HEK293T (cell line): Measurements from ENCODE around the gene UNC79.

ENCODE experiments used
- CTCF ChIA-PET: fragments of 350-600 bp; formaldehyde crosslinking; extraction: SDS; loops from one replicate; lab custom pipeline; 2021; ENCODE audit warnings: antibody characterized with exemption, inconsistent platforms; lab: Yijun Ruan, JAX
- POLR2A ChIA-PET: fragments of 350-600 bp; formaldehyde crosslinking; extraction: SDS; loops from one replicate; lab custom pipeline; 2020; ENCODE audit warnings: antibody characterized with exemption, inconsistent platforms; lab: Yijun Ruan, JAX
- DNase-seq: peaks from one replicate; pipeline ENCODE4 v3.0.0; 2012; ENCODE audit warnings: mixed read lengths; ENCODE audit errors: extremely low spot score
- ARNT ChIP-seq: fragments of 450-650 bp; IDR thresholded peaks from 2 replicates; pipeline ENCODE4 v1.6.1; 2017; ENCODE audit warnings: mild to moderate bottlenecking
- BHLHE40 ChIP-seq: fragments of 450-650 bp; IDR thresholded peaks from 2 replicates; pipeline ENCODE4 v1.6.1; 2016; ENCODE audit warnings: mild to moderate bottlenecking, moderate library complexity, borderline replicate concordance
- CTBP1 ChIP-seq: fragments of 450-650 bp; IDR thresholded peaks from 2 replicates; pipeline ENCODE4 v1.6.1; 2016; ENCODE audit warnings: borderline replicate concordance
- ELF4 ChIP-seq: fragments of 450-650 bp; IDR thresholded peaks from 2 replicates; pipeline ENCODE4 v1.6.1; 2017; ENCODE audit warnings: antibody characterized with exemption
- FOXA1 ChIP-seq: fragments of 450-650 bp; IDR thresholded peaks from 2 replicates; pipeline ENCODE4 v1.6.1; 2016; ENCODE audit warnings: mild to moderate bottlenecking
- FOXK2 ChIP-seq: fragments of 450-650 bp; IDR thresholded peaks from 2 replicates; pipeline ENCODE4 v1.6.1; 2016; ENCODE audit warnings: mild to moderate bottlenecking
- FOXM1 ChIP-seq: fragments of 450-650 bp; IDR thresholded peaks from 2 replicates; pipeline ENCODE4 v1.6.1; 2017; ENCODE audit warnings: mild to moderate bottlenecking, borderline replicate concordance
- HDGF ChIP-seq: fragments of 450-650 bp; IDR thresholded peaks from 2 replicates; pipeline ENCODE4 v1.6.1; 2017; ENCODE audit warnings: antibody characterized with exemption, borderline replicate concordance
- L3MBTL2 ChIP-seq: fragments of 450-650 bp; conservative IDR thresholded peaks from 2 replicates; pipeline ENCODE4 v1.6.1; 2016; ENCODE audit warnings: mild to moderate bottlenecking
- LEF1 ChIP-seq: fragments of 450-650 bp; IDR thresholded peaks from 2 replicates; pipeline ENCODE4 v1.6.1; 2017; ENCODE audit warnings: mild to moderate bottlenecking, borderline replicate concordance
- NFRKB ChIP-seq: fragments of 450-650 bp; IDR thresholded peaks from 2 replicates; pipeline ENCODE4 v1.6.1; 2016; ENCODE audit warnings: mild to moderate bottlenecking, moderate library complexity
- SP1 ChIP-seq: fragments of 450-650 bp; IDR thresholded peaks from 2 replicates; pipeline ENCODE4 v1.6.1; 2017
- SUZ12 ChIP-seq: fragments of 450-650 bp; IDR thresholded peaks from 2 replicates; pipeline ENCODE4 v1.6.1; 2016; ENCODE audit warnings: mild to moderate bottlenecking
- TARDBP ChIP-seq: fragments of 450-650 bp; IDR thresholded peaks from 2 replicates; pipeline ENCODE4 v1.6.1; 2016
- ZNF384 ChIP-seq: fragments of 450-650 bp; IDR thresholded peaks from 2 replicates; pipeline ENCODE4 v1.6.1; 2016
- TF ChIP-seq, protein P1 (sequence below): fragments of 450-650 bp; IDR thresholded peaks from 2 replicates; pipeline ENCODE4 v1.6.1; 2016

Gene UNC79

DNA sequence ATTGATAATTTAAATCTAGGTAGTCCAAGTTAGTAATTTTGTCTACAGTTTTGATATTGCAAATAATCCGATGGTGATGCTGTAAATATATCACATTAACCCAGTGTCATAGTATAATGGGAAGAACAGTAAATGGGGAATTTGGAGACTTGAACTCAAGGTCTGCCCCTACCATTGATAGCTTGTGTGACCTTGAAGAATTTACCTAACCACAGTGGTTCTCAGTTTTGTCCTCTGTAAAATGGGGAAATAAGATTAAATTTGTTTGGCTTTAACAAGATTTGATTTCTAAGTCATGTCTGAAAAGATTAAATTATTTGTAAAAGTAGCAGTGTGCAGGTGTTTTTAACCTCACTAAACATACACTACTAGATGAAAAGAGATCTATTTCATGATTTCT, 100.9 kb downstream of the UNC79 start:
- ChIA-PET POLR2A (no interaction called here), CTCF (no interaction called here)
- DNase-seq: no peak
- no peak for TF ChIP-seq BHLHE40
- no peak for TF ChIP-seq FOXA1
- no peak for TF ChIP-seq ZNF384
- TF ChIP-seq TARDBP: no peak
- TF ChIP-seq NFRKB: no peak
- TF ChIP-seq, protein P1, sequence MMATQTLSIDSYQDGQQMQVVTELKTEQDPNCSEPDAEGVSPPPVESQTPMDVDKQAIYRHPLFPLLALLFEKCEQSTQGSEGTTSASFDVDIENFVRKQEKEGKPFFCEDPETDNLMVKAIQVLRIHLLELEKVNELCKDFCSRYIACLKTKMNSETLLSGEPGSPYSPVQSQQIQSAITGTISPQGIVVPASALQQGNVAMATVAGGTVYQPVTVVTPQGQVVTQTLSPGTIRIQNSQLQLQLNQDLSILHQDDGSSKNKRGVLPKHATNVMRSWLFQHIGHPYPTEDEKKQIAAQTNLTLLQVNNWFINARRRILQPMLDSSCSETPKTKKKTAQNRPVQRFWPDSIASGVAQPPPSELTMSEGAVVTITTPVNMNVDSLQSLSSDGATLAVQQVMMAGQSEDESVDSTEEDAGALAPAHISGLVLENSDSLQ: no peak
- no peak for TF ChIP-seq FOXK2
- no peak for TF ChIP-seq SUZ12
- no peak for TF ChIP-seq CTBP1
- no peak for TF ChIP-seq SP1
- no peak for TF ChIP-seq ARNT
- TF ChIP-seq LEF1: no peak
- TF ChIP-seq HDGF: no peak
- TF ChIP-seq FOXM1: no peak

DNA sequence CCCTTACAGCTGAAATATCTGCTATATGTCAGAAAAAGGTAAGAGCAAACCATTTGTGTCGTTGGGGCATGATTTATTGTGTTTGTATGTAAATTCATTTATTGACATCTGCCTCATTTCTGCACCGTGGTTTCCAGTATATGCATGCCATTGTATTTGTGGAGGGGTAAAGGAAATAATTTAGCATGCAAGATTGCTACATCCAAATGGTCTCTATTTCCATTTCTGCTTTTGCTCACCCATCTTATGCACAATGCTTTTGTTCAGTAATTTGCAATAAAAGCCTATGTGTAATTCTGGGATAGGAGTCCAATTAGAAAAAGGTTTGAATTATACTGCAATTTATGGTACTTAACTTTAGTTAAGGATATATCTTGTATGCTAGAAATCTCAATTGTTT, 101.8 kb downstream of the UNC79 start:
- TF ChIP-seq HDGF (no peak), NFRKB (no peak), FOXA1 (no peak), ELF4 (no peak), BHLHE40 (no peak), ZNF384 (no peak), FOXM1 (no peak), TARDBP (no peak), SUZ12 (no peak)
- TF ChIP-seq, protein P1: no peak
- no peak for DNase-seq
- CTCF ChIA-PET: no interaction called here
- POLR2A ChIA-PET: no interaction called here

DNA sequence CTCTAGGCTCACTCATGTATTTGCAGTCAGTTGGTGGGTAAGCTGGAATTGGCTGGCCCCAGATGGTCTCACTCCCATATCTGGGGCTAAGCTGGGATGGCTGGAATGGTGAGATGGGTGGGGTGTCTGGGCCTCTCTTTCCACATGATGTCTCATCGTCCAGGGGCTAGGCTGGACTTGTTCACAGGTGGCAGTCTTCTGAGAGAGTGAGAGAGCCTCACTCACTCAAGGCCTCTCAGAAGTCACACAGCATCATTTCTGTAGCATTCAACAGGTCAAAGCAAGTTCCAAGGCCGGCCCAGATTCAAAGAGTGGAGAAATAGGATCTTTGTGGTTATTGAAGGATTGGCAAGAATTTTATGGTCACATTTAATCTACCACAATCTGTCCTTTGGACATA, 102.7 kb downstream of the UNC79 start:
- POLR2A ChIA-PET: no interaction called here
- CTCF ChIA-PET: interaction anchor here (0.9 kb wide), 1 partner anchor 10 kb away, joined by 3 read pairs; no protein-coding TSS in a partner anchor
- DNase-seq: no peak
- TF ChIP-seq ZNF384 (no peak), FOXM1 (no peak), FOXA1 (no peak)

DNA sequence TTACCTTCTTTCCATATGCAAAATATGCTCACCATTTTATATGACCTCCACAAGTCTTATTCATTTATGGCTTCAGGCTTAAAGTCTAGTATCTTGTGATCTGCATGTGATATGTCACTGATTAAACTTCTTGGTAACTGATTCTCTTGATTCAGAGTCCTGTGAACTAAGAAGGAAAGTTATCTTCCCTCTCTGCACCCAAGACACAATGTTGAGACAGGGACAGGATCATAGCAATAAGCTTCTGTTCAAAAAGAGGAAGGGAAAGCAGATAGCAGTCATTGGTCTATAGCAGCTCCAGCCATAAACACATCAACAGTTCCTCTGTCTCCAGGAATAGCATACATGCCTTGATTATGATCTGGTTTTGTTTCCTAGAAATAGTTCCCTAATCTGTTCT, 103.1 kb downstream of the UNC79 start:
- no peak for TF ChIP-seq HDGF
- TF ChIP-seq L3MBTL2: no peak
- no peak for TF ChIP-seq TARDBP
- TF ChIP-seq LEF1: no peak
- no peak for TF ChIP-seq ZNF384
- TF ChIP-seq, protein P1: no peak
- no peak for TF ChIP-seq NFRKB
- no peak for TF ChIP-seq FOXK2
- no peak for TF ChIP-seq BHLHE40
- TF ChIP-seq FOXA1: no peak
- DNase-seq: no peak
- POLR2A ChIA-PET: no interaction called here
- CTCF ChIA-PET: interaction anchor here (0.9 kb wide), 1 partner anchor 10 kb away, joined by 3 read pairs; no protein-coding TSS in a partner anchor

DNA sequence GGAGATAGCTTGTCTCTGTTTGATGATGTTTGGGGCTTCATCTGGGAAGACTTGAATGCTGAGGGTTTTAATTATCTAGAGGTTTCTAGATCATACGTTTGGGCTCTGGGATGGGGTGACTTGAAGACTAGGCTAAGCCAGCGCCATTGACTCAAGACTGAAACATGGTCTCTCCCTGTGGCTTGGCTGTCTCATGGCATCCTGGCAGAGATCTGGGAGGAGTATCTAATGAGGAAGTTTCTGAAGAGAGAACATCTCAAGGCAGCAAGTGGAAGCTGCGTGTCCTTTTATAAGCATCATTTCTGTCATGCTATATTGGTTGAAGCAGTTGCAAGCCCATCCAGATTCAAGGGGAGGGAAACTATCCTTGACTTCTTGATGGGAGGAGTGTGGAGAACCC, 104.8 kb downstream of the UNC79 start:
- ChIA-PET CTCF (no interaction called here), POLR2A (no interaction called here)
- TF ChIP-seq, protein P1: no peak
- TF ChIP-seq NFRKB (no peak), SUZ12 (no peak), FOXK2 (no peak), ZNF384 (no peak), BHLHE40 (no peak), SP1 (no peak), FOXM1 (no peak), ELF4 (no peak), ARNT (no peak), CTBP1 (no peak), FOXA1 (no peak)
- DNase-seq: no peak

DNA sequence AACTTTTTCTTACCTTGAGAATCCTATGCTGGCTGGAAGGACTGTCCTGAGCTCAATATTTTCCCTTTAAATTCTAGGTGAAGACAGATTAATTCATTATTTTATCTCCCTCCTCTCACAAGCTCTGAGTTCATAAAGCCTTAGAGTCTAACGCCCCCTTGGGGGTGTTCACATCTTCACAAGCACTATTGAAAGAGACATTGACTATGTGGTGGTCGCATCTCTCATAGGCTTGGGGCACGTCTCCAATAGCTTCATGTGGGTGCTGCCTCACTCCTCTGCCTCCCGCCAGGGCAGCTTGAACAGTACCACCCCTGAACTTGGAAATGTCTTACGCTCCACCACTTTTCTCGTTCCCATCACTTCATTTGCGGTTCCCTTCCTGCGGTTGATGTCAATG, 106.2 kb downstream of the UNC79 start:
- DNase-seq: peak; percentile 6
- POLR2A ChIA-PET: no interaction called here
- CTCF ChIA-PET: interaction anchor here (0.6 to 1.2 kb wide), 2 partner anchors 10 to 233 kb away, joined by 3 to 4 read pairs; no protein-coding TSS in a partner anchor
- TF ChIP-seq L3MBTL2: no peak
- no peak for TF ChIP-seq NFRKB
